Left lobe of liver (tissue), 2 donors: Measurements from ENCODE around the gene ARMC8. TPM values are rescaled to one million over a fixed set of nuclear protein-coding genes. Genes with fewer than 3 reads are reported as not detected.
"Not testable (repeated sequence)": the region's sequence is repeated elsewhere in the genome, so short reads cannot be mapped to it uniquely, and the experiment has no call there.

Source experiments
- ATAC-seq: fragments of 200-7000 bp; cut with Tn5 transposase; one replicate; pipeline ENCODE4 v1.9.1; 2020; ENCODE audit warnings: mild to moderate bottlenecking, moderate library complexity
- DNase-seq: peaks from one replicate; pipeline ENCODE4 v3.0.0-alpha.2; 2020; ENCODE audit warnings: low spot score
- total RNA-seq: library from RNA; stranded (reverse); gene quantifications from one replicate; pipeline ENCODE4 v1.2.1, GENCODE V29; 2021
- donor health status: DM: no; HTN: no; CAD: no; lungs with moderate emphysema.
- donor health status: DM: no; HTN: yes; CAD: no.

ARMC8 gene, protein sequence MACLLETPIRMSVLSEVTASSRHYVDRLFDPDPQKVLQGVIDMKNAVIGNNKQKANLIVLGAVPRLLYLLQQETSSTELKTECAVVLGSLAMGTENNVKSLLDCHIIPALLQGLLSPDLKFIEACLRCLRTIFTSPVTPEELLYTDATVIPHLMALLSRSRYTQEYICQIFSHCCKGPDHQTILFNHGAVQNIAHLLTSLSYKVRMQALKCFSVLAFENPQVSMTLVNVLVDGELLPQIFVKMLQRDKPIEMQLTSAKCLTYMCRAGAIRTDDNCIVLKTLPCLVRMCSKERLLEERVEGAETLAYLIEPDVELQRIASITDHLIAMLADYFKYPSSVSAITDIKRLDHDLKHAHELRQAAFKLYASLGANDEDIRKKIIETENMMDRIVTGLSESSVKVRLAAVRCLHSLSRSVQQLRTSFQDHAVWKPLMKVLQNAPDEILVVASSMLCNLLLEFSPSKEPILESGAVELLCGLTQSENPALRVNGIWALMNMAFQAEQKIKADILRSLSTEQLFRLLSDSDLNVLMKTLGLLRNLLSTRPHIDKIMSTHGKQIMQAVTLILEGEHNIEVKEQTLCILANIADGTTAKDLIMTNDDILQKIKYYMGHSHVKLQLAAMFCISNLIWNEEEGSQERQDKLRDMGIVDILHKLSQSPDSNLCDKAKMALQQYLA
- total RNA-seq = 14.0 TPM

DNA sequence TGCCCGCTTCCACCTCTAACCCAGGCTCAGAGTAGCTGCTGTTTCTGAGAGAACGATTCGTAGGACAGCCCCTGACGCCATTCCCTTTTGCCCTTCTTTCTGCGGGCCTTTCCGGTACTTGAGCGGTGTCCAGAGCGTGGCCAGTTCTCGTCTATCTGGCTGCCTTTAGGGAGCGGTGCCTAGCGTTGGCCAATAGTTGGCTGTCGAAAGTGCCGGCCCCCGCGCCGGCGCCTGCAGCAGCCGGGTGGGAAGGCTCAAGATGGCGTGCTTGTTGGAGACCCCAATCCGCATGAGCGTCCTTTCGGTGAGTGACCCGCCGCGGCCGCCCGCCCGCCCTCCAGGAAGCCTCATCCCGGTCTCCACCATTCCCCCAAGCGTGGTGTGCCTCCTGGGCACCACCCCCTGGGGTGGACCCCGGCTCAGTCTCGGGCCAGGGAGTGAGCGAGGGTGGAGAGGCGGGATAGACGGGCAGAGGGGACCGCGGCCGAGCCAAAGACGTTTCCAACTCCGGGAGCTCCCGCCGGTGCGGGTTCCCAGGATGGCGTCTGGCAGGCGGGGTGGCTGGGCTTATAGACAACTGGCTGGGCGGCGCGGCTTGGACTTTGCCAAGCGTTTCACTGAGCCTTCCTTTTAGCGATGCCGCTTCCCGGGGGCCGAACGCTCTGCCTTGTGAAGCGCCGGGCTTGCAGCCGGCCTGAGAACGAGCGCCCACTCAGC lies at the start of gene ARMC8:
Gene ARMC8 (plus strand): TSS at position 6 of the 717 bp plus-strand sequence. CDS start 254 bp downstream, at position 260.
- DNase-seq (no peak), ATAC-seq (peak; percentile 76)

DNA sequence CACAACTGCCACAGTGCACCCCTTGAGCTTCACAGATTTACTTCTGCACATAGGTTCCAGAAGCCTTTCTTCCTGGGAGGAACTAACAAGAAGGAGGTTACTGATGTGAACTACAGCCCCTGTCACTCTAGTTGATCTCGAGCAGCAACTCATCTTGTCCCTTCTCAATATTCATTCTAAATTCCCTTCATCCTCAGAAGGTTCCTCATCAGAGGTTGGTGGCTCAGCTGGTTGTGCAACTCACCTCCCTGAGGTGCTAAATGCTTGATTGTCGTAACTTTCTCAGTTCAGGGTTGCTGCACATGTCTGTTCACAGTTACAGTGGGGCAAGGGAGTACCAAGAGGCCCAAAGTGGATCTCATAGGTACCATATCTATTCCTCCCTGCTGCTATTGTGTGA lies 49.2 kb upstream of the ARMC8 start:
- no peak for ATAC-seq
- no peak for DNase-seq

DNA sequence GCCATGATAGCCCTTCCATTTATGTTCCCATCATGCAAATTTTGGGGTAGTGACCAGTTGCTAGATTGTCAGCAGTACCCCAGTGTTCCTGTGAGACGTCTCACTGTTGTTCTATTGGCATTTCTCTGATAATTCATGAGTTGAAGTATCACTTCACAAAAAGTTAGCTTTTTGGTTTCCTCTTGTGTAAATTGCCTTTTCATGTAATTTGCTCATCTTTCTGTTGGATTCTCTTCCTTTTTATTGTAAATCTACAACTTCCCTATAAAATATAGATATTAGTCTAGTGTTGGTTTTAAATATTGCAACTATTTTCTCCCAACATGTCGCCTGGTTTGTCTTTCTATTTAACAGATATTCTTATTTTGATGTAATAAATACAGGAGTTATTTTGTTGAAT lies 47.4 kb upstream of the ARMC8 start:
- ATAC-seq (no peak), DNase-seq (no peak)

DNA sequence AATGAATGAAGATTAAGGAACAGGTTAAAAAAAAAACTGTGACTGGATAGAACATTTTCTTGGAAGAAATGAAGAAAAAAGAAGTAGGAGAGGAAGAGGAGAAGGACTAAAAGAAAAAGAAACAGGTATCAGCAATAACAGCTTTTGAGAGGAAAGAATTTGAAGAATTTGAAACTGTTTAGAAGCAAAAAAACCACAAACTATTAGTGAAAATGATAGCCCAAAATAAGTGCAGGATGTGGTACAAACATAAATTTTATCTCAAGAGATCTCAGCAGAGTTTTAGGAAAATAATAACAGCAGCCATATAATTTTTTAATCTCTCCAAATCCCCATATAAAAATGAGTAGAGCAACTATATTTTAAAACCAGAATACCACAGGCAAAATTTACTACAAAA lies 46.2 kb upstream of the ARMC8 start:
- ATAC-seq (no peak), DNase-seq (no peak)

DNA sequence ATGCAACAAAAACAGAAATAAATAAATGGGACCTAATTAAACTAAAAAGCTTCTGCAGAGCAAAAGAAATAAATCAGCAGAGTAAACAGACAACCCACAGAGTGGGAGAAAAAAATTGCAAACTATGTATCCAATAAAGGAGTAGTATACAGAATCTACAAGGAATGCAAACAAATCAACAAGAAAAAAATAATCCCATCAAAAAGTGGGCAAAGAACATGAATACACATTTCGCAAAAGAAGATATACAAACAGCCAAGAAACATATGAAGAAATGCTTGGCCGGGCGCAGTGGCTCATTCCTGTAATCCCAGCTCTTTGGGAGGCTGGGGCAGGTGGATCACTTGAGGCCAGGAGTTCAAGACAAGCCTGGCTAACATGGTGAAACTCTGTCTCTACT lies 44.9 kb upstream of the ARMC8 start:
- DNase-seq, ATAC-seq: not testable (repeated sequence)

DNA sequence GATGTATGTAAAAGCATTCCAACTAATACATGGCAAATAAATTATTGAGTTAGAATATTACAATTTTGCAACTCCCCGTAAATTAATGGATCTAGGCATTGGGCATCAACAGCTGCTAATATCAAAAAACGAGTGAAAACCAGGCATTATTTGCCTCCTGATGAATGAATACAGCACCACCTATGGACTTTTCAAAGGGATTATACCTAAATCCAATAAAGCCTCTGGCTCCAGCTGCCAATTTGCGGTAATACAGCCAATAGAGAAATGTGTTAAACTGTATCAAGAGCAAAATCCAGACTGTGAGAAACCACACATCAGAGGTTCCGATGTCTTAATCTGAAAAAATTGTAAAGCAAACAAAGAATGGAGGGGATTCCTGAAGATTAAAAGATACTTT lies 38.6 kb upstream of the ARMC8 start:
- DNase-seq = no peak
- ATAC-seq = no peak

DNA sequence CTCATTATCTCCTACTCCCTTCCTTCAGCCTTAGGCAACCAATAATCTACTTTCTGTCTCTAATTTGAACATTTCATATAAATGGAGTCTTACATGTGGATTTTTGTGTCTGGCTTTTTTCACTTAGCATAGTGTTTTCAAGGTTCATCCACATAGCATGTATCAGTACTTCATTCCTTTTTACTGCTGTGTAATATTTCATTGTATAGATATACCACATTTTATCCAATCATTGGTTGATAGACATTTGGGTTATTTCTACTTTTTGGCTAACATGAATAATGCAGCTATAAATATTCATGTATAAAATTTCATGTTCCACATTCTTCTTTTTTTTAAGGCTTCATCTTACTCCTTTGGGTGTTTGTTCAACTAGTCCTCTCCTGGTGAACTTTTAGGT lies 32.6 kb upstream of the ARMC8 start:
- DNase-seq = no peak
- ATAC-seq = no peak

DNA sequence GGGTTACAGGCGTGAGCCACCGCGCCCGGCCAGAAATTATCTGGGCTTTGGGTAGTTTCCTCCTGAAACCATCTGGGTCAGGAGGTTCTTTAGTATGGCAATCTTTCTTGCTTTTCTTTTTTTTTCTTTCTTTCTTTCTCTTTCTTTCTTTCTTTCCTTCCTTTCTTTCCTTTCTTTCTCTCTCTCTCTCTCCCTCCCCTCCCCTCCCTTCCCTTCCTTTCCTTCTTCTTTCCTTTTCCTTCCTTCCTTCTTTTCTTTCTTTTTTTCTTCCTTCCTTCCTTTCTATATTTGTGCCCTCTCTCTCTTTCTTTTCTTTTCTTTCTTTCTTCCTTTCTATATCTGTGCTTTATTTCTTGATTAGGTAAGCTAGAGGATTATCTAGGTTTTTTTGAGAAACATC lies 29.4 kb upstream of the ARMC8 start:
- DNase-seq (no peak), ATAC-seq (no peak)

DNA sequence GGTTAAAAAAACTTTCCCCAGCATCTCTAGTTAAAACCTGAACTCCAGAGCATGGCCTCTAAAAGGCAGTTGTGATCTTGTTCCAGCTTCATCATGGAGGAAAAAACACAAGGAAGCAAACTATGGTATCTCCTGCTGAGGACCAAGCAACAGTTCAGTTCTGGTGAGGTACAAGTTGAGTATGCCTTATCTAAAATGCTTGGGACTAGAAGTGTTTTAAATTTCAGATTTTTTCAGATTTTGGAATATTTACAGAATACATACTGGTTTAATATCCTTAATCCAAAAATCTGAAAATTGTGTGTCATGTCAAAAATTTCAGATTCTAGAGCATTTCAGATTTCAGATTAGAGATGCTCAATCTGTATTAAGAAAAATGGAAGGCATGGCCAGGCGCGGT lies 22.0 kb upstream of the ARMC8 start:
- ATAC-seq (no peak), DNase-seq (no peak)

DNA sequence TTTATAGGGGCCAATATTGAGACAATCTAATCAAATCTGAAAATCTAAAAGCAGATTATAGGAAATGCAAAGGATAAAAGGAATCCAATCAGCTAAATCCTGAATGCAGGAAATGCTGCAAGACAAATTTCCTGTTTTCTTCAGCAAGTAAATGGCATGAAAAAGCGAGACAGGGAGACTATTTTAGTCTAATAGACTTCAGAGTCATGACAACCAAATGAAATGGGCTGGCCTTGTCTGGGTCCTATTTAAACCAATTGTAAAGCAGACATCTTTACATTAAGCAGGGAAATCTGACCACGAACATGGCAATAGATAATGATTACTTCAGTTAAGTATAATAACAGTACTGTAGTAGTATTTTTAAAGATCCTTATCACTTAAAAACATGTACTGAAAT lies 14.5 kb upstream of the ARMC8 start:
- no peak for ATAC-seq
- no peak for DNase-seq

DNA sequence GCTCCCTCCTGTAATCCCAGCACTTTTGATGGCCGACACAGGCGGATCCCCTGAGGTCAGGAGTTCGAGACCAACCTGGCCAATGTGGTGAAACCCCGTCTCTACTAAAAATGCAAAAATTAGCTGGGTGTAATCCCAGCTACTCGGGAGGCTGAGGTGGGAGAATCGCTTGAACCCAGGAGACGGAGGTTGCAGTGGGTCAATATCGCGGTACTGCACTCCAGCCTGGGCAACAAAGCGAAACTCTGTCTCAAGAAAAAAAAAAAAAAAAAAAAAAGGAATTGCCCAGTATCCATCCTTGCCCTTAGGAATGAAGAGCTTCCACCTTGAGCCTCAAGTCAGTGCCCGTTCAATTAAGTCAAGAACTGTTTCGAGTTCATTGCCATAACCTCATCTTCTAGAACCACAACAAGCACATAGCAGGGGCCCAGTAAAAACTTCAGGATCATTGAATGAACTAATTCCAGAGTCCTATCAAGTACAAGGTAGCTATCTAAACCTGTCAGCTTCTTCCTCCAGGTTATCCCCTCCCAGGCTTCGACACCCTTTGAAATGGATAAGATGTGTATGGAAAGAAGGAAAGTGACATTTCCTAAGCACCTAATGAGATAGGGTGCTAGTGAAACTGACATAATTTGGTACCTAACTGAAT lies 13.2 kb upstream of the ARMC8 start:
- no peak for ATAC-seq

DNA sequence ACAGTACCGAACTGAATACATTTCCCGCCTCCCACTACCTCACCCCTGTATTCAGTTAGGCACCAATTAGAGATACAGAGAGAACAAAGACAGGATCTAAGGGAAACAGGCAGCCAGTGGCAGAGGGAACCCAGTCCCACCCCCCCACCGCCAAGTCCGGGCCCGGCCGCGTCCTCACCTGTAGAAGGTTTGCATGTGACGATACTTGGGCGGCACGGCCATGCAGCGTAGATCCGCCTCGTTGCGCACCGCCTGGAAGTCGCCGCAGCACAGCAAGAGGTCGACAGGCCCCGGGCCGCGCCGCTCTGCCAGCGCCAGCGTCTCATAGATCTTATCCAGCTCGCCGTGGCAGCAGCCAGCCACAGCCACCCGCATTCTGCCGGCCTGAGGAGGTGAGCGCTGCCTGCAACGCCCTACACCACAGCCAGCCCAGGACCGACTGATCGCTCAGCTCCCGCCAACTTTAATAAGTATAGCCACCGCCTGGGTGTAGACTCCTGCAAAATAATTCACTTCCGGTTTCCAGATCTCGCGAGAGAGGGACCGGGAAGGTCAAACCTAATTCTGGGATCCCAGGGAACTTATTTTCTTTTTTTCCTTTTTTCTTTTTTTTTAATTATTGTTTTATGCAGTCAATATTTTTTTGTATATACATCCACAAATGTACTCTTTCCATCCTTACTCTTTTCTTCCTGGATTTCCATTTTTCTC lies 12.5 kb upstream of the ARMC8 start, which contains the start of gene DBR1:
Gene DBR1 (minus strand): TSS at position 501 of the 711 bp plus-strand sequence. CDS start 126 bp downstream, at position 375.
- ATAC-seq = peak; percentile 94
- DNase-seq = peak; percentile 79

More for the DNA sequence above, 13.2 kb upstream of the ARMC8 start:
- no peak for DNase-seq

DNA sequence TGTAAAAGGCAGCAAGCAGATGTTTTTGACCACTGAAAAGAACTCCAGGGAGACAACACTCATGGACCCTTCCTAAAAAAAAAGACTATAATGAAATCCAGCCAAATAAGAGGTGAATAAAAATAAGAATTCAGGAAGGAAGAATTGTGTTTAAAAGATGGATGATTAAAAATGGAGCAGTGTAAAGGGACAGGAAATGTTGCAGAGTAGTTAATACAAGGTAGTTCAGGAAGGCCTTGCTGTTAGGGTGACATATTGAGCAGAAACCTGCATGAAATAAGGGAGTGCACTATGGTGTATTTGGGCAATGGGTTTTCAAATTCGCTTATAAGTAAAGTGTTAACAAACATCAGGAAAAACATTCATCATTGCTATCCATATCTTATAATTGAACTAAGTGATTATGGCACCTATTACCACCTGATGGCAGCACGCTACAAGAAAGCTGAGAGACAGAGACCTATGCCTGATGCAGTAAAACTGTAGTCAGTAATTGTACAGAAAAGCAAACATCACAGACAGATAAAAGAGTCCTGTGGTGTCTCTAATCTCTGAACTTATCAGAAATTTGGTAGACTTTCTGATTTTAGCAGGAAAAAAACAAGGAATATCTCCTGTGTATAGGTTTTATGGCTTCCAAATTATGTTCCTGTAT lies 6.6 kb upstream of the ARMC8 start:
- ATAC-seq (peak; percentile 96), DNase-seq (no peak)

DNA sequence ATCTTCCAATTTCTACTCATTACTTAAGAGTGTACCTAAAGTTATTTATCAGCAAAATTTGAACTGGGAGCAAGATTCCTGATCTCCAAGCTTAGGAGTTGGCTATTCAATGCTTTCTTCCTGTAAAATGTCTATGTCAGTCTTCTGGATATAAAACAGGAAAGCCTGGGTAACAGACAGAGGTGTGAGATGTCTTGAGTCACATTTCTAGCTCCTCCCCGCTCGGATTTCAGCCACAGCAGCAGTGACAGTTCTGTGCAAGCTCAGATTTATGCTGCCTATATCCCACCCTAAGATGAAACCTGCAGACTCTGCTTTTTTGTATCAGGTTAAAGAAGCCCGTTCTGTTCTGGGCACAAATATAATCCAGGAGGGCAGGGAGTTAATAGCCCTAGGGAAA lies 2.1 kb upstream of the ARMC8 start:
- DNase-seq (no peak), ATAC-seq (no peak)

DNA sequence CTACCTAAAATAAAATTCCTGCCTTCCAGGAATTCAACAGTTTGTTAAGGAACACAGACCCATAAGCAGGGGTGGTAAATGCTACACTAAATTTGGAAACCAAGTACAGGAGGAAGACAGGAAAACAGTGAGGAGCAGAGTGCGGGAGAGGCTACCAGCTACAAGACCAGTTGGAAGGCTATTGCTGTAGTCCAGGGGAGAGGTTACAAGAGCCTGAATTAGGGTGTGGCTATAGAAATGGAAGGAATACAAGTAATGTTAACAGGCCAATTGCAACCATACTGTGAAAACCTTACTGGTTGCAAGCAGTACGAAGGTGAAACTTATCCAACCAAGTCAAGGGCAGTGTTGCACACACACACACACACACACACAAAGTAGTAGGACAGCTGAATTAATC lies 880 bp upstream of the ARMC8 start:
- ATAC-seq = no peak
- DNase-seq = no peak

DNA sequence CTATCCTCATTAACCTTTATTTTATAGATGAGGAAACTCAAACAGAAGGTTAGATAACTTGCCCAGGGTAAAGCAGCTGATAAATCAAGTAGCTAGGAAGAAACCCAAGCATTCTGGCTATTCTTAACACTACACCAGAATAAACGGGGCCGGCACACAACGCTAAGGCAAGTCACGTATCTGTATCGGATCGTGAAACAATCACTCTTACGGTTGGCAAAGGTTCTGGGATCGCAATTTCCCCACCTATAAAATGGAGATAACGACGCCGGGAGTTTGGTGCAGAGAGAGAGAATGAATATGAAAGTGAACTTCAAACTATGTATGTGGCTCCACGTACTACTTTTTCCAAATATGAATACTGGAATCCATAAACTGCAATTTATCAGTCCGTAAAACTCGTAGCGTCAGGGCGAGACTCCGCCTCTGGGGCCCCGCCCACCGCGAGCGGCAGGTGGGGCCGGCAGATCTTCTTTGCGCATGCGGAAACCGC lies 252 bp upstream of the ARMC8 start:
- peak; percentile 93 for DNase-seq
- ATAC-seq = peak; percentile 94

DNA sequence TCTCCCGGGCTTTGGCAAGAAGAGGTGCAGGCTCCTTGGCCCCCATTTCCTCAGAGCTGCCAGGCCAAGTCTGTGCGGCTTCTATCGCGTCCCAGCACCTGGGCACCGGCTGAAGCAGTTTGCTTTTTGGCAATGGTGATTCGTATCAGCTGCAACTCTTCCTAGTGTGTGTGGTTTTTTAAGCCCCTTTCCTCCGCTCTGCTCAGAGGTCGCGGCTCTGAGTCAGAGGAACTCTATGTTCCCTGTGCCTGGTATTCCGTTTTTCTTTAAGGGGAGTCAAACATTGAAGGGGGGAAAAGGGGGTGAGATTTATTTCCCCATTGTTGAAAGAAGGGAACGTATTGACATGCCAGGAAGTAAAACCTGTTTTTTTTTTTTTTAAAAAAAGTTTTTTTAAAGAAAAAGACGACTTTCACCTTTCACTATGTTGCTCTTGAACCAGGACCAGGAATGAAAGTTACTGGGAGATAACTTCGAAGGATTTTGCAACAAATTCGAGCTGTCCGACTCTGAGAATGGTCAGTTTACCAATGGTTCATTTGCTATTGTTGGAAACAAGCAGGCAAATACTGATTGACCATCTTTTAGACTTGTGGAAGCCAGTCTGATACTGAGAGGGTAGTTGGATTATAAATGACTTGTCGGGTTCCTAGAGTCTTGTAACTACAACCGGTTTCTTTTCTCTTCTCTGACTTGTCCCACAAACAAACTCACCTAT lies 1.1 kb downstream of the ARMC8 start:
- ATAC-seq = no peak

DNA sequence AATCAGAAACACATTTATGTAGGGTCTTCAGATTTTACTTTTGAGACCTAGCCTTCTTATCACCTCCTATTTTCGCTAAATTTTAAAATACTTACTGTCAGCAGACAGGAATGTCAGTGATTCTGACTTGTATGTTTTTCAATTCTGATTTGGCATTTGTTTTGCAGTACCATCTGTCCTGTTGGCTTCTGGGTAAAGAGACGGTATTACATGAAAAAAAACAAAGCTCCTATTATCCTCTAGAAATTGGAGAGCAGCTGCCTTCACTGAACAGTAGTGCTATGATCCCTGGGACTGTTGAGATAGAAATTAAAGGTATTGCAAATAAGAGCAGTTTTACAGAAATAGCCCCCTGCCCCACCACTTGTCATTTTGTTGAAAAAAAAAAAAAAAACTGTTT lies 8.4 kb downstream of the ARMC8 start:
- DNase-seq (no peak), ATAC-seq (no peak)

More for the DNA sequence above, 1.1 kb downstream of the ARMC8 start:
- no peak for DNase-seq

DNA sequence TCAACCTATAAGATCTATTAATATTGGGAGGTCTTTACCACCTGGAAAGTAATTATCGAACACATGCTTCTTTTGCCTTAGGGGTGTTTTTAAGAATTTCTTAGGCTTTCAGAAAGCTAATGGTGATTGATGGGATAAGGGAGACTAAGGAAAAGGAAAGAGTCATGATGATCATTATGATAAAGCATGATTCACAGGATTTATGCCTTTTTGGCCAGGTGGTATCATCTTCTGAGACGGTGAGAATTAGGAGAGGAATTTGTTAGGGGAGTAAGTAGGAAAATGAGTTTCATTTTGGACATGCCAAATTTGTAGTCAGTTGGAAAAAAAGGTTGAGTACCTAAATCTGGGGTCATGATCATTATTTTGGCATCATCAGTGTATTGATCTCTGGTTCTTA lies 8.9 kb downstream of the ARMC8 start:
- no peak for ATAC-seq
- DNase-seq = no peak
